H7 (cell line): ENCODE measurements around the gene LKAAEAR1. TPM values are rescaled to one million over a fixed set of nuclear protein-coding genes. Genes with fewer than 3 reads are reported as not detected.

Experiments used
- DNase-seq: peaks from one replicate; pipeline ENCODE4 v3.0.0; 2012
- H3K27me3 ChIP-seq: 2 replicates; pipeline ENCODE4 v1.6.0; 2011; ENCODE audit warnings: mild to moderate bottlenecking, low read length; ENCODE audit not compliant: control insufficient read depth, insufficient read depth
- H3K36me3 ChIP-seq: replicated peaks from 2 replicates; pipeline ENCODE4 v1.5.1; 2011; ENCODE audit warnings: low read length; ENCODE audit not compliant: control insufficient read depth, insufficient read depth
- H3K4me3 ChIP-seq: 2 replicates; pipeline ENCODE4 v1.5.1; 2011; ENCODE audit warnings: low read depth, mild to moderate bottlenecking, control low read depth, low read length, moderate library complexity; ENCODE audit not compliant: insufficient read depth
- total RNA-seq: library from RNA; depleted of rRNA; stranded (reverse); fragments of >200 nt; shearing (Covaris generic); gene quantifications from 2 replicates; pipeline ENCODE4 v1.2.3, GENCODE V29; 2014

The LKAAEAR1 gene
- total RNA-seq, 1 experiment from 2014 or later, result 0.45 TPM

DNA sequence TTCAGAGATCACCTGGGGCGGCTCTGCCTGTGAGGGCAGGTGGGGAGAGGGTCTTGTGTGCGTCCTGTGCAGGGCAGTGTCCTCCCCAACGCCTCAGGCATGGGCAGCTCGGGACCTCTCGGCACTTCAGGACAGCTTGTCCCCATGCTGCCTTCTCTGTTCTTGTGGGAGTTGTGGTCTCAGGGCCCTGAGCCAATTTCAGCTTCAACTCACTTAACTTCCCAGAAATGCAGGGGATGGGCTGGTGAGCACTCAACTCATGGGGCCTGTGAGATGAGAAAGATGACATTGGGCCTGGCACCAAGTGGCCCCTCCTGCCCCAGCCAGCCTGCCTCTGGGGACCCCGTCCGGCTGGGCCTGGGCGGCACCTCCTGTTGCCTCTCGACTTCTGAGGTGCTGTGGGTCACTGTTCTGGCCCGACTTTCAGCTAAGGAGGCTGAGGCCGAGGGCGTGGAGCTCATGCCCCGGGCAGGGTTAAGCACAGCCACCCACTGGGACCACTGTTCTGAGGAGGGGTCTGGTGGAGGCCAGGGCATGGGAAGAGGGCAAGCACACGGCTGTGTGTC is 11.6 kb downstream of the LKAAEAR1 start:
- H3K27me3 ChIP-seq, result no peaks in the 10 kb centered on the region
- no peaks in the 10 kb centered on the region; the same call in 1 of the 2 replicates for H3K36me3 ChIP-seq
- H3K4me3 ChIP-seq, result no peak overlapping the region
- no peak for DNase-seq

DNA sequence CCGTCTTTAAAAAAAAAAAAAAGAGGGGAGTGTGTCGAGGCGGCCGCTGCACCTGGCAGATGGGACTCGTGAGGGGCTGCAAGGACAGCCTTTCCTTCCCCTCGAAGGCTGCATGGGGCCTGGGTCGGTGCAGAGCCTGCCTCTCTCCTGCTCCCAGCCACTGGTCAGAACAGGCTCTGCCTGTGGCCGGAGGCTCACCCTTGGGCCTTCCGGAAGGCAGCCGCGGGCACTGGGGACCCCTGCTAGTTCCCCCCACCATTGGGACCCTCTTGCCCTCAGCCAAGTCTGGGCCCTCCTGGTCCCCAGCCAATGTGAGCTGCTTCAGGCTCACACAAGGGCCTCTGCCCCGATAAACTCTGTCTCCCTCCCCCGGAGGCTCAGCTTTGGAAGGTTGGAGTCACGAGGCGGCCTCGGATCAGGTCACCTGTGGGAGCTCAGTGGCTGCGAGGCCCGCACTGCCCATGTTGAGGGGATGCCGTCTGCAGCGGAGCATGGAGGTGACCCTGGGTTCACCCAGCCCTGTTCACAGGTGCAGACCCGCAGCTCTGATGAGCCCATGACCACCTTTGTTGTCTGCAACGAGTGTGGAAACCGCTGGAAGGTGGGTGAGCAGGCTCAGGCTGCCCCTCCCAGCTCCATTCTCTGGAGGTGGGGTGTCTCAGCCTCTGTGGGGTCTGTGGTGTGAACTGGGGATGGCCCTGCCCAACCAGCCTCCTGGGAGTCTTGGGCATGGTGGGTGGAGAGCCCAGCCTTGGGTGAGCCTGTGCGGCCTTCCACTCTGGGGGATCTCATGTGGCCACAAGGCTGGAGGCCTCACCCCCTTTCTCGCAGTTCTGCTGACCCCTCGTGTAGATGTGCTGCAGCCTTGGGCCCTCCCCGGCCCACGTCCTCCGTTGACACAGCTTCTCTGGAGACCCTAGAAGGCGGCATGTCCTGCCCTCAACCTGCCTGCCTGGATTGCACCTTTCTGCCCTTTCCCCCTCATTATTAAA is 12.6 kb downstream of the LKAAEAR1 start:
- no peaks in the 10 kb centered on the region for H3K27me3 ChIP-seq

DNA sequence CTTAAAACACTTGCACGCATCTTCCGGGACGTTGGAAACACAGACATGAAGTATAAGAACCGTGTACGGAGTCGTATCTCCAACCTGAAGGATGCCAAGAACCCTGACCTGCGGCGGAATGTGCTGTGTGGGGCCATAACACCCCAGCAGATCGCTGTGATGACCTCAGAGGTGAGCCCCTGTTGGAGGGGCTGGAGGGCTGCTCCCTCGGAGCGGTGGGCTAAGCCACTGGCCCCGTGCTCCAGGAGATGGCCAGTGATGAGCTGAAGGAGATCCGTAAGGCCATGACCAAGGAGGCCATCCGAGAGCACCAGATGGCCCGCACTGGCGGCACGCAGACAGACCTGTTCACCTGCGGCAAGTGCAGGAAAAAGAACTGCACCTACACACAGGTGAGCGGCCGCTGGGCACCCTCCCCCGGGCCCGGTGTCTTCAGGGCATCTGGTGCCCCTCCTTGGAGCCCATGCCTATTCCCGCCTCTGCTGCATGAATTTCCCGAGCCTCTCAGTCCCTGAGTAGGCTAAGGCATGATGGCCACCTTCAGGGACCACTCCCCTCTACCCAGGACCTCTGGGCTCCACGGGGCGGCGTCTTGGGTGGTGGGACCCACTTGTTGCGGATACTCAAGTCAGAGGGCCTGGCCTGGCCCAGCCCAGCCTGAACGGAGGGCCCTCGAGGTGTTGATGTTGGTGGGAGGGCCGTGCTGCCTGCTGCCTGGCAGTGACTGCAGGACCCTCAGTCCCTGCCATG is 13.8 kb downstream of the LKAAEAR1 start:
- DNase-seq, result no peak
- Histone ChIP-seq H3K4me3 (no peak overlapping the region), H3K36me3 (no peaks in the 10 kb centered on the region; the same call in 1 of the 2 replicates), H3K27me3 (no peaks in the 10 kb centered on the region)

More for the DNA sequence above, 12.6 kb downstream of the LKAAEAR1 start:
- no peaks in the 10 kb centered on the region; the same call in 1 of the 2 replicates for H3K36me3 ChIP-seq
- H3K4me3 ChIP-seq, result no peak overlapping the region
- no peak for DNase-seq

DNA sequence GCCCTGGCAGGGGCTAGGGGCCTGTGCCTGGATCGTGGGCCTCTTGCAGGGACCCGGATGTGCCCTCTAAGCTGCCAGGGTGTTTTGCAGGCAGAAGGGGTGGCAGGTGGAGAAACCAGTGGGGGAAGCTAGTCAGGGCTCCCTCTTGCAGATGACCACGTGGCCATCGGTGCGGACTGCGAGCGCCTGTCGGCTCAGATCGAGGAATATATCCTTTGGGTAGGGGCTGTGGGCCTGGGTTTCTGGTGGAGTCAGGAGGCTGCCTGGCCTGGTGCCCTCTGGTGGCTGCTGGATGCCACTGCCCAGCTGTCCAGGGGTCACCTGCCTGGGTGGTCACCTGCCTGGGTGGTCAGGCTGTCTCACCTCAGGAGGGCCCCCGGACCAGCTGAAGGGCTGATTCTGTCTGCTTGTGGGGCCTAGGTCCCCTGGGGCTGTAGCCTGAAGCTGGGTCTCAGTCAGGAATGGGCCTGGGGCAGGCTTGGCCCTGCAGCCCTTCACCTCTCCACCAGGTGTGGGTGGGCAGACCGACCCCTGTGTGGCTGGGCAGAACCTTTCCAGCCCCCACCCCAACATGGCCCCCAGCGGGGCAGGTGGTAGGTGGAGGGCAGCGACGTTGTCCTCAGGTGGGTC is 14.5 kb downstream of the LKAAEAR1 start:
- no peak overlapping the region for H3K4me3 ChIP-seq
- H3K27me3 ChIP-seq, result no peaks in the 10 kb centered on the region
- DNase-seq, result peak; percentile 98

DNA sequence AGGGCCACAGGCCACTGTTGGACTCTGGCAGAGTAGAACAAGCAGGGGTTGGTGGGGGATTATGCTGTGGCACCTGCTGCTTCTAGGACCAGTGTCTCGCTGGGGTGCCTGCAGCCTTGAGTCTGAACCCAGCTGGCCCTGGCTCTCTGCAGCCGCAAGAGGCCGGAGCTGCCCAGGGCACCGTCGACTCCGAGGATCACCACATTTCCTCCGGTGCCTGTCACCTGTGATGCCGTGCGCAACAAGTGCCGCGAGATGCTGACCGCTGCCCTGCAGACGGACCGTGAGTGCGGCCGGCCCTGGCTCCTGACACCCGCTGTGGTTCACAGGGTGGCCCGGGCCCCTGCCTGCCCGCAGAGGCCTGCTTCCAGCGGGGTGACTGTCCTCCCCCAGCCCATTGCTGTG is 15.0 kb downstream of the LKAAEAR1 start:
- Histone ChIP-seq H3K27me3 (no peaks in the 10 kb centered on the region), H3K36me3 (no peaks in the 10 kb centered on the region; the same call in 1 of the 2 replicates), H3K4me3 (no peak overlapping the region)
- DNase-seq, result no peak

More for the DNA sequence above, 14.5 kb downstream of the LKAAEAR1 start:
- no peaks in the 10 kb centered on the region; the same call in 1 of the 2 replicates for H3K36me3 ChIP-seq

DNA sequence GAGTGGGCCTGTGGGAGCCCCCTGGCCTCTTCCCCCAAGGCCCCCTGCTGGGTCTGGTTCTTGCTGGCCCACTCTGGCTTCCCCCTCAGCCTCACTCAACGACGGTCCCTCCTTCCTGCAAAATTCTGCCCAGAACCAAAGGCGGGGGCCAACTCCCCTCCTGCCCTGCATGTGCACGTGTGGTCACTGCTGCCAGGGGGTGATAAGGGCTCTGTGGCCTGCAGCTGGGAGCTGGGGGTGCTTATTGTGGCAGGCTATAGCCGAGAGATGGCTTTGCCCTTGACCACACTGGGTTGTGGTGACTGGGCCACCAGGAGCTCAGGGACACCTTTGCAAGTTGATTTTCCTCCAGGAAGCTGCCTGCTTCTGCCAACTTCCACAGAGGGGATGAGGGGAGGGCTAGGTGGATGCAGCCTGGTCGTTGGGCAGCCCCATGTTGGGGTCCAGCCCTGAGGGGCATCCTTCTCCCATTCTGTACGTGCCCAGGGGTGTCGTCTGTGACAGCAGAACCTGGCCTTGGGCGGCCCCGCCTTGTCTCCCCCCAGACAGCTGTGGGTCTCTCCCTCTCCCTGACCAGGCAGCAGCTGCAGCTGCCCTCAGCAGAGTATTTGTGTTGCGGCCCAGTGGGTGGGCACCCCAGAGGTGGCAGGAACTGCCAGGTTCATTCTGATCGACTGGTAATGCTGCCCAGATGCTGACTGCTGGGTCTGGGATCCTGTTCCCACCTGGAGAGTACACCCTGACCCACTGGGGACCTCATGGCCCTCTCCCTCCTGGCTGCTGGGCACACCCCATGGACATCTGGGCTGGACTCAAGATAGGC is 15.6 kb downstream of the LKAAEAR1 start:
- no peaks in the 10 kb centered on the region for H3K27me3 ChIP-seq
- H3K36me3 ChIP-seq, result no peaks in the 10 kb centered on the region; the same call in 1 of the 2 replicates

DNA sequence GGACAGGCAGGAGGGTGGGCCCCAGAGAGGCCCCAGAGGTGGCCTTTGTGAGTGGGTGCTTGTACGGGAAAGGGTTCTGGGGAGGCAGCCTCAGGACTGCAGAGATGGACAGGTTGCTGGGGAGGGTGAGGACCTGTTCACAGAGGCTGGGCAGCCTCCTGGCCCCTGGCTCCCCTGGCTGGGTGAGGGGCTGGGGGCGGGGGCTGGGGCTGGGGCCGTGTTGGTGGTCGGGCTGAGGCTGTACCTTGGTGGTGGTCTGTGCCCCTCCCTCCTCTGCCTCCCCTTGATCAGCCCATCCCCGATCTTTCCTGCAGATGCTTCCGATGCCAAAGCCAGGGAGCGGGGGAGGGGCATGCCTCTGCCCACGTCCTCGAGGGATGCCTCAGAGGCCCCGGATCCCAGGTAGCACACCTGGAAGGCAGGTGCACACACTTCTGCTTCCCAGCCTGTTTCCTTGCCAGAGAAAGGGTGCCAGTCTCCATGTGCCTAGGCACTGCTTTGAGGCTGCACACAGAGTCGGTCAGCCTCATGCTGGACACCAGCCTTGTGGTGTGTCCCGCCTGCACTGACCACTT is 16.4 kb downstream of the LKAAEAR1 start:
- Histone ChIP-seq H3K36me3 (no peaks in the 10 kb centered on the region; the same call in 1 of the 2 replicates), H3K4me3 (no peak overlapping the region), H3K27me3 (no peaks in the 10 kb centered on the region)
- DNase-seq, result peak; percentile 68

More for the DNA sequence above, 15.6 kb downstream of the LKAAEAR1 start:
- no peak for DNase-seq
- H3K4me3 ChIP-seq, result no peak overlapping the region

DNA sequence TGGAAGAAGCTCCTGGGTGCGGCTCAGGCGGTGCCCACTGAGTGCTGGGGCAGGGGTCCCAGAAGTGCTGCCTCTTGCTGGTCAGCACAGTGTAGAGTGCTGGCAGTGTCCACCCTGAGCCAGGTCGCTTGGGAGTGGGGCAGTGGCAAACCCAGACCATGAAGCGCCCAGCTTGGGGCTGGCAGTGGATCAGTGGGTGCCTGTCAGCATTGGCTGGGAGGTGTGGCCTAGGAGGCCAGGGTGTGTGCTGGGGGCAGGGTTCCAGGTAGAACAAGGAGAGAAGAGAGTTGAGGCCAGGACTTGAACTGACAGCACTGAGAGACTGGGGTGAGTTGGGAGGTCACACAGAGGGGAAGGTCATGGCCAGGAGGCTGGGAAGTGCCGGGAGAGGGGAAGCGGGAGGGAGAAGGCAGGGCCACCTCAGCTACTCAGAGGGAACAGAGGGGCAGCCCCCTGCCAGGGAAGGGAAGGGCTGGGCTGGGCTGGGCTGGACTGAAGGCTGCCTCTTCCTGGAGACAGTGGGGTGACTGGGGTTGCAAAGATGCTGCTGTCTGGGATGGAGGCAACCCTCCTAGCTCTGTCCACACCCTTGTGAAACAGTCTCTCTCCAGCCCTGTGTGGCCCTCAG is 17.1 kb downstream of the LKAAEAR1 start:
- no peak for DNase-seq
- Histone ChIP-seq H3K4me3 (no peak overlapping the region), H3K36me3 (no peaks in the 10 kb centered on the region; the same call in 1 of the 2 replicates), H3K27me3 (no peaks in the 10 kb centered on the region)

DNA sequence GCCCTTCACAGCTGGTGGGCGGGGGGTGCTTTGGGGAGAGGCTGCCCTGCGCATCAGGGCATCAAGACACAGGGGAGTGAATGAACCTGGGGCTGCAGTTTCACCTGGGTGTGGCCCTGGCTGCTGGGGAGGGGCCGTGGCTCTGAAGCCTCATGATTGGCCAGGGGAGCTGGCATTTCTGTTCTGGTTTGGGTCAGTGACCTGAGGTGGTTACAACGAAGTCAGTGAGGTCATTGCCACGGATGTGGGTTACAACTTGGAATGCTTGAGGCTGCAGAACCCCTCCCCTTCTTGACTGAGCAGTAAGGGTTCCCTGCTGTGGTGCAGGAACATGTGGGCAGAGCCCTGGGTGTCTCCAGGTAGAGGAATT is 18.2 kb downstream of the LKAAEAR1 start:
- H3K36me3 ChIP-seq, result no peaks in the 10 kb centered on the region; the same call in 1 of the 2 replicates
- no peak overlapping the region for H3K4me3 ChIP-seq
- H3K27me3 ChIP-seq, result no peaks in the 10 kb centered on the region
- peak; percentile 87 for DNase-seq

DNA sequence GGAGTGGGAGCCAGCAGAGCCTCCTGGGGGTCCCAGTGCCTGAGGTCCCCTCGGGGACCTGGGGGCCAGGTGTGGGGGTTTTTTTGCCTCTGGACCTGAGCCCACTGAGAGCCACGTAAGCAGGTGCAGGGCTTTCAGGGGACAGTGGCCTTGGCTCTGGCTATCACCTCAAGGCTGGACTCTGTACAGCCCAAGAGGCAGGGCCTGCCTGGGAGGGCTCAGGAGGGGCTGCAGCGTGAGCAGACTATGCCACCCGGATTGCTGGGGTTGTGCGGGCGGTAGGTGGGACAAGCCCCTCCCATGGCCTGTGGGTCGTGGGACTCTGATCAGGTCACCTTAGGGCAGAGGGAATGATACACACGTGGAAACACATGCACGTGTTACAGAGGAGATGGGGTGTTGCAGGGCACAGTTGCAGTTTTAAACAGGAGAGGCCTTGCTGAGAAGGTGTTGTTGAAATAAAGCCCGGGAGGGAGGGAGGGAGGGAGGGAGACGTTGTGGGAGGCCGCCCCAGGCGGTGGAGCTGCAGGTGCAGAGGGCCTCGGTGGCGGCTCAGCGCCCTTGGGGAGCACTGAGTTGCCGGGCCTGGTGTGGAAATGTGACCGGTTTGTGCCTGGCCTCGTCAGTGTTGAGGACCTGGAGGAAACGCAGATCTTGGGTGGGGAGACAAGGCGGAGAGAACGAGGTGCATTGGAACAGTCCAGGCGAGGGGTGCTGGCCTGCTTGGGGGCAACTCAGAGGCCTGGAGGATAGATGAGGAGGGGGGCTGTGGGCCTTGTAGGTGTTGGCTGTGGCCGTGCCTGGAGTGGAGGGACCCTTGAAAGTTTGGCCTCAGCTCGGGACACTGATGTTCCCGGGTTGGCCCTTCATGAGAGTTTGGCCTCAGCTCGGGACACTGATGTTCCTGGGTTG is 18.9 kb downstream of the LKAAEAR1 start:
- H3K27me3 ChIP-seq, result no peaks in the 10 kb centered on the region
- DNase-seq, result no peak
- no peaks in the 10 kb centered on the region; the same call in 1 of the 2 replicates for H3K36me3 ChIP-seq
- no peak overlapping the region for H3K4me3 ChIP-seq

DNA sequence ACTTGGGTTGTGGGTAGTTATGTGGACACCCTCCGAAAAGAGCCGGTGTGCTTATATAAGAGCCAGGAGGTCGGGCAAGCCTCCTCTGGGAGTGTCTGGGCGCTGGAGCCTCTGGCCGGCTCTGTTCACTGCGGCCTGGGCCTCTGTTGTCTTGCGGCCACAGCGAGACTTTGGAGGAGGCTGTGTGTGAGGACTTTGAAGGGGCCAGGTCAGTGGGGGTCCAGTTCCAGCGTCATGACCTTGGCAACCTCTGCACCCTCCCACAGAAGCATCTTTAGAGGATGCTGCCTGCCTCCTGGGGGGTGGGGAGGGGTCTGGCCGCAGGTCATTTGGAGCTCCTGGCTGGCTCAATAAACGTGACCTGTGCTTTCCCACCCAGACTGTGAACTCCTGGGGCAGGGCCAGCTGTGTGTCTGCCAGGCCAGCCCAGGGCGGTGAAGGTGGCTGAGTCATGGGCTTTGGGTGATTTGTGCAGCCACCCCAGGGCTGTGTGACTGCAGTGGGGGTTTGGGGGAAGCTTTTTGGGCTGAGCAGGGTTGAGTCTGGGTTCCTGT is 20.0 kb downstream of the LKAAEAR1 start:
- Histone ChIP-seq H3K27me3 (no peaks in the 10 kb centered on the region), H3K36me3 (no peaks in the 10 kb centered on the region), H3K4me3 (peak overlapping the region; percentile 89; the same call in 1 of the 2 replicates)
- no peak for DNase-seq
